ENCODE results near the gene WASHC4. TPM values are rescaled to one million over a fixed set of nuclear protein-coding genes. Genes with fewer than 3 reads are reported as not detected.
"Not testable (repeated sequence)": the region's sequence is repeated elsewhere in the genome, so short reads cannot be mapped to it uniquely, and the experiment has no call there.

Gene WASHC4
- polyA plus RNA-seq, 2 of the 4 experiments (the other 2 are of a cell fraction) = 26.5 to 67.6 TPM

DNA sequence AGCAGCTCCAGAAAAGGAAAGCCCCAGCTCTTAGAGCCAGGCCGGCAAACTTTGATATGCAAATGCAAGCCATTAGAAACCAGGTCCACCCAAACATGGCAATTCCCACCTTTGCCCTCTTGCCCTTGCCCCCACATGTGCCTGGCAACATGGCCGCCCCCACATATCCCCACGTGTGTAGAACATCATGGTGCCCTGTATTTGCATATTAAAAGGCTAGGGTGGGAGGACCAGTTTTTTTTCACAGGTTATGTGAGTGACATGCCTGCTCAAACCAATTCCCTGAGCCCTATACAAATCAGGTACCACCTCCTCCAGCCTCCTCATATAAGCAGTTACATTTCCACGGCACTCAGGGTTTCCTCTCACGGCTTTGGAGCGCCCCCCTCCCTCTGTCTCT lies 17.2 kb upstream of the WASHC4 start:
- DNase-seq (ENCODE audit: low read depth in 1 of 2, low spot score in 1 of 2) (no peak), ATAC-seq (no peak), FAIRE-seq (no peak)
- Histone ChIP-seq H3K4me2 (no peak overlapping the region), H3K4me1 (no peaks in the 10 kb centered on the region), H3K4me3 (no peak overlapping the region), H3K27ac (no peak overlapping the region), H3K9me3 (peaks cover 3% of the 10 kb centered on the region; the same call in 2 of the 3 replicates)
- no peak for TF ChIP-seq FOXS1 (CRISPR knock-in tag; IDR thresholded peaks at IDR 0.05)
- CTCF ChIA-PET = interaction anchor here (0.6 kb wide), 1 partner anchor 604 kb away, joined by 4 read pairs; no protein-coding TSS in a partner anchor
- POLR2A ChIA-PET = interaction anchor here (1.0 kb wide), 1 partner anchor 17 kb away, joined by 5 read pairs; the partner anchor contains the start of gene WASHC4
- 61% methylated on average over 6 of the region's 6 CpGs for WGBS (ENCODE audit: missing lambda C conversion rate)

DNA sequence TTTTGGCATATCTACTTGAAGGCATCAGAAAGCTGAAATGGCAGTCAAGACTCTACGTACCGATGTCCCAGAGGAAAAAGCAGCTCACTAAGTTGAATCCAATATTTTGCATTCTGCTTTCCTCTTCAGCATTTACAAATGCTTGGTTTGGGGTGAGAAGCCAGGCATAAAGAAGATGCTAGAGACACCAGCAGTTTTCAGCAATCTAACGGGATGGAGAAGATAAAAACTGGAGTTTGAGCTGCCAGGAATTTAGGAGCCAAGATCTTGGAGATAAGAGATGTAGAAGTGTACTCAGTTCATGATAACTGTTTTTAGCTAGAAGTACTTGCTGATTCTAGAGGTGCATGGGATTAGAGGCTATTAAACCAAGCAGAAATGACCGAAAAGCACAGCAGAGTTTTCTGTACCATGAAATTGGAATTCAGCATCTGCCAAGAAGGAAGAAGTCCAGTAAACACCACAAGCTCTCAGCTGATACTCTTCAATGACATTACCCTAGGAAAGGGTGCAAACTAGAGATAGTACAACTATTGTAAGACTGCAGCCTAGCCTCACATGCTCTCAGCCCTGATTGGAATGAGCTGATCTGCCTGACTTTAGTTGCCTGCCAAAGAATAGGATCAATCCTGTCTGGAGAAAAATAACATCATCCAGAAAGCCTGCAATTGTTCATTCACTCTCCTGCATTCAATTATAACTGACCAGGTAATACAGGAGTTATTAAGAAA lies 15.9 kb upstream of the WASHC4 start:
- DNase-seq (ENCODE audit: low read depth in 1 of 2, low spot score in 1 of 2) (no peak), ATAC-seq (peak; percentile 28 to 60; a peak in 2 of 6 replicates), FAIRE-seq (peak; percentile 23)
- ChIA-PET POLR2A (interaction anchor here (1.0 kb wide), 1 partner anchor 16 kb away, joined by 5 read pairs; the partner anchor contains the start of gene WASHC4), CTCF (interaction anchor here (0.6 kb wide), 1 partner anchor 16 kb away, joined by 3 read pairs; no protein-coding TSS in a partner anchor)
- Histone ChIP-seq H3K4me3 (no peak overlapping the region), H3K9me3 (peaks cover 1% of the 10 kb centered on the region; the same call in 2 of the 3 replicates), H3K27ac (no peak overlapping the region), H3K4me2 (no peak overlapping the region), H3K4me1 (no peaks in the 10 kb centered on the region)
- TF ChIP-seq KDM1A (IDR thresholded peaks at IDR 0.05; ENCODE audit: low read depth) = no peak
- WGBS (ENCODE audit: missing lambda C conversion rate) = 56% methylated on average over 4 of the region's 4 CpGs

DNA sequence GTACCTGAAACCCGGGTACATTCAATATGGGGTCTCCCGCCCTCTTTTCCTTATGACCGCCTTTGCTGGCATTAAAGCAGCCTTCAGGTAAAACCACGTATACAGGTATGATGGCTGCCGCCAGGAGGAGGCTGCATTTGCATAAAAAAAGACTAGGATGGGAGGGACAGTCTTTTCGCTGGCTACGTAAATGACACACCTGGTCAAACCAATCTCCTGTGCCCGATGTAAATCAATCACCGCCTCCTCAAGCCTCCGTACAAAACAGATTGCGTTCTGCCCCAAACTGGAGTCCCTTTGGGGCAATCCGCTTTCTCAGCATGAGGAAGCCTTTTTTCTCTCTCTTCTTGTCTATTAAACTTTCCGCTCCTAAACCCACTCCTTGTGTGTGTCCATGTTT lies 15.2 kb upstream of the WASHC4 start:
- TF ChIP-seq CHD4 (IDR thresholded peaks at IDR 0.05; ENCODE audit: borderline replicate concordance) = no peak
- TF ChIP-seq, protein P1, sequence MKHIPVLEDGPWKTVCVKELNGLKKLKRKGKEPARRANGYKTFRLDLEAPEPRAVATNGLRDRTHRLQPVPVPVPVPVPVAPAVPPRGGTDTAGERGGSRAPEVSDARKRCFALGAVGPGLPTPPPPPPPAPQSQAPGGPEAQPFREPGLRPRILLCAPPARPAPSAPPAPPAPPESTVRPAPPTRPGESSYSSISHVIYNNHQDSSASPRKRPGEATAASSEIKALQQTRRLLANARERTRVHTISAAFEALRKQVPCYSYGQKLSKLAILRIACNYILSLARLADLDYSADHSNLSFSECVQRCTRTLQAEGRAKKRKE (CRISPR knock-in tag; IDR thresholded peaks at IDR 0.05; ENCODE audit: low read depth) = no peak
- TF ChIP-seq RNF2 (IDR thresholded peaks at IDR 0.05; ENCODE audit: borderline replicate concordance, low read depth) = no peak
- TF ChIP-seq ZNF302 (CRISPR knock-in tag; IDR thresholded peaks at IDR 0.05) = no peak
- TF ChIP-seq EHF (CRISPR knock-in tag; IDR thresholded peaks at IDR 0.05) = no peak
- no peak for TF ChIP-seq RFX5 (IDR thresholded peaks at IDR 0.05)
- no peak for TF ChIP-seq TFCP2L1 (CRISPR knock-in tag; IDR thresholded peaks at IDR 0.05)
- TF ChIP-seq, protein P2, sequence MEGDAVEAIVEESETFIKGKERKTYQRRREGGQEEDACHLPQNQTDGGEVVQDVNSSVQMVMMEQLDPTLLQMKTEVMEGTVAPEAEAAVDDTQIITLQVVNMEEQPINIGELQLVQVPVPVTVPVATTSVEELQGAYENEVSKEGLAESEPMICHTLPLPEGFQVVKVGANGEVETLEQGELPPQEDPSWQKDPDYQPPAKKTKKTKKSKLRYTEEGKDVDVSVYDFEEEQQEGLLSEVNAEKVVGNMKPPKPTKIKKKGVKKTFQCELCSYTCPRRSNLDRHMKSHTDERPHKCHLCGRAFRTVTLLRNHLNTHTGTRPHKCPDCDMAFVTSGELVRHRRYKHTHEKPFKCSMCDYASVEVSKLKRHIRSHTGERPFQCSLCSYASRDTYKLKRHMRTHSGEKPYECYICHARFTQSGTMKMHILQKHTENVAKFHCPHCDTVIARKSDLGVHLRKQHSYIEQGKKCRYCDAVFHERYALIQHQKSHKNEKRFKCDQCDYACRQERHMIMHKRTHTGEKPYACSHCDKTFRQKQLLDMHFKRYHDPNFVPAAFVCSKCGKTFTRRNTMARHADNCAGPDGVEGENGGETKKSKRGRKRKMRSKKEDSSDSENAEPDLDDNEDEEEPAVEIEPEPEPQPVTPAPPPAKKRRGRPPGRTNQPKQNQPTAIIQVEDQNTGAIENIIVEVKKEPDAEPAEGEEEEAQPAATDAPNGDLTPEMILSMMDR (IDR thresholded peaks at IDR 0.05) = no peak
- TF ChIP-seq NR3C1 (IDR thresholded peaks at IDR 0.05) = no peak
- no peak for TF ChIP-seq ESRRA (IDR thresholded peaks at IDR 0.05; ENCODE audit: borderline replicate concordance, low read length)
- TF ChIP-seq, protein P3, sequence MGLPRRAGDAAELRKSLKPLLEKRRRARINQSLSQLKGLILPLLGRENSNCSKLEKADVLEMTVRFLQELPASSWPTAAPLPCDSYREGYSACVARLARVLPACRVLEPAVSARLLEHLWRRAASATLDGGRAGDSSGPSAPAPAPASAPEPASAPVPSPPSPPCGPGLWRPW (IDR thresholded peaks at IDR 0.05) = no peak
- no peak for TF ChIP-seq CBX8 (IDR thresholded peaks at IDR 0.05)
- no peak for TF ChIP-seq SMC3 (IDR thresholded peaks at IDR 0.05)
- no peak for TF ChIP-seq ZSCAN20 (CRISPR knock-in tag; IDR thresholded peaks at IDR 0.05)
- TF ChIP-seq CEBPB (IDR thresholded peaks at IDR 0.05) = no peak
- H3K4me3 ChIP-seq = no peak overlapping the region
- H3K9me3 ChIP-seq = no peaks in the 10 kb centered on the region
- H3K27ac ChIP-seq = no peak overlapping the region
- H3K4me1 ChIP-seq = no peaks in the 10 kb centered on the region
- no peak for FAIRE-seq
- CTCF ChIA-PET = no interaction called here
- no peak for DNase-seq (ENCODE audit: low read depth in 1 of 2, low spot score in 1 of 2)
- H3K4me2 ChIP-seq = no peak overlapping the region
- ATAC-seq = no peak
- 87% methylated on average over 13 of the region's 13 CpGs for WGBS (ENCODE audit: missing lambda C conversion rate)
- POLR2A ChIA-PET = no interaction called here

DNA sequence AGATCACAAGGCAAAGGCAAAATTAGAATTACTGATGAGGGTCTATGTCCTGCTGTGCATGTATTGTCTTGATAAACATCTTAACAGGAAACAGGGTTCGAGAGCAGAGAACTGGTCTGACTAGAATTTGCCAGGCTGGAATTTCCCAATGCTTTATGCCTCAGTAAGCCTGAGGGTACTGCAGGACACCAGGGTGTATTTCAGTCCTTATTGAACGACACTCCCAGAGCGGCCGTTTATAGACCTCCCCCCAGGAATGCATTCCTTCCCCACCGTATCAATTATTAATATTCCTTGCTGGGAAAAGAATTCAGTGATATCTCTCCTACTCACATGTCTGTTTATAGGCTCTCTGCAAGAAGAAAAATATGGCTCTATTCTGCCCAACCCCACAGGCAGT lies 12.2 kb upstream of the WASHC4 start:
- DNase-seq (ENCODE audit: low read depth in 1 of 2, low spot score in 1 of 2); H3K4me2 ChIP-seq; ATAC-seq; H3K4me3 ChIP-seq; H3K9me3 ChIP-seq; FAIRE-seq; H3K4me1 ChIP-seq; CTCF ChIA-PET; POLR2A ChIA-PET; H3K27ac ChIP-seq: not testable (repeated sequence)
- 73% methylated on average over 5 of the region's 5 CpGs for WGBS (ENCODE audit: missing lambda C conversion rate)
